A673 (cell line): ENCODE data around the gene GJB6. TPM values are rescaled to one million over a fixed set of nuclear protein-coding genes. Genes with fewer than 3 reads are reported as not detected.

Experiments used
- BruUV-seq: library from RNA; stranded (reverse); fragments of 400-500 nt; replicated peaks from 2 replicates; lab custom pipeline; 2021; lab: Mats Ljungman, UMichigan
- CTCF ChIA-PET: fragments of 300-600 bp; sonication (Branson Sonifier 250); formaldehyde crosslinking; loops from one replicate; lab custom pipeline; 2022; ENCODE audit warnings: antibody characterized with exemption; lab: Charles Lee
- POLR2A ChIA-PET: fragments of 300-600 bp; sonication (Branson Sonifier 250); formaldehyde crosslinking; loops from one replicate; lab custom pipeline; 2022; ENCODE audit warnings: antibody characterized with exemption; ENCODE audit not compliant: low non-redundant PET; lab: Charles Lee
- DNase-seq: peaks from one replicate; pipeline ENCODE4 v3.0.0-alpha.2; 2015; ENCODE audit warnings: low spot score
- H3K27ac ChIP-seq: fragments of 200-600 bp; sonication (generic); 2 replicates; pipeline ENCODE4 v1.5.1; 2016; ENCODE audit warnings: mixed run types, low read depth, mild to moderate bottlenecking, mixed read lengths, antibody characterized with exemption, low read length; ENCODE audit not compliant: poor library complexity, severe bottlenecking
- H3K27me3 ChIP-seq: fragments of 200-600 bp; sonication (generic); replicated peaks from 2 replicates; pipeline ENCODE4 v1.6.1; 2017; ENCODE audit warnings: mixed run types, low read depth, mild to moderate bottlenecking, mixed read lengths, antibody characterized with exemption, low read length; ENCODE audit not compliant: insufficient read depth, poor library complexity
- H3K36me3 ChIP-seq: fragments of 200-600 bp; sonication (generic); 2 replicates; pipeline ENCODE4 v1.6.1; 2016; ENCODE audit warnings: mixed run types, mild to moderate bottlenecking, mixed read lengths, antibody characterized with exemption, low read length; ENCODE audit not compliant: insufficient read depth, poor library complexity, severe bottlenecking
- H3K4me1 ChIP-seq: fragments of 200-600 bp; sonication (generic); 2 replicates; pipeline ENCODE4 v1.6.1; 2017; ENCODE audit warnings: mixed run types, mild to moderate bottlenecking, mixed read lengths, antibody characterized with exemption, low read length; ENCODE audit not compliant: insufficient read depth, poor library complexity, severe bottlenecking
- H3K4me3 ChIP-seq: fragments of 200-600 bp; sonication (generic); 2 replicates; pipeline ENCODE4 v1.5.1; 2016; ENCODE audit warnings: low read depth, mixed run types, mild to moderate bottlenecking, mixed read lengths, low read length; ENCODE audit not compliant: poor library complexity, severe bottlenecking
- H3K9me3 ChIP-seq: fragments of 200-600 bp; sonication (generic); 2 replicates; pipeline ENCODE4 v1.6.1; 2016; ENCODE audit warnings: mixed run types, low read depth, mild to moderate bottlenecking, mixed read lengths, antibody characterized with exemption, low read length; ENCODE audit not compliant: poor library complexity, severe bottlenecking
- EZH2 ChIP-seq: fragments of 200-600 bp; sonication (generic); IDR thresholded peaks from 2 replicates; pipeline ENCODE4 v1.6.1; 2017; ENCODE audit warnings: borderline replicate concordance, low read depth, mild to moderate bottlenecking, mixed read lengths, antibody characterized with exemption, low read length; ENCODE audit not compliant: poor library complexity, severe bottlenecking
- intact Hi-C: fragments of 100-400 bp; cut with micrococcal nuclease; formaldehyde crosslinking; loops from one replicate; pipeline ENCODE4 v1.10.0; 2022; ENCODE audit not compliant: unreplicated experiment
- total RNA-seq: library from RNA; stranded (reverse); gene quantifications from 2 replicates; pipeline ENCODE4 v1.2.3, GENCODE V29; 2021
- TF ChIP-seq, protein P1 (sequence below): fragments of 300-800, 200-600 bp; sonication (generic); conservative IDR thresholded peaks from 2 replicates; pipeline ENCODE4 v1.5.1; 2017; ENCODE audit warnings: low read depth, mild to moderate bottlenecking, antibody characterized with exemption, low read length, moderate library complexity, mixed read lengths

The GJB6 gene
- total RNA-seq, 1 experiment from 2014 or later, result not detected

DNA sequence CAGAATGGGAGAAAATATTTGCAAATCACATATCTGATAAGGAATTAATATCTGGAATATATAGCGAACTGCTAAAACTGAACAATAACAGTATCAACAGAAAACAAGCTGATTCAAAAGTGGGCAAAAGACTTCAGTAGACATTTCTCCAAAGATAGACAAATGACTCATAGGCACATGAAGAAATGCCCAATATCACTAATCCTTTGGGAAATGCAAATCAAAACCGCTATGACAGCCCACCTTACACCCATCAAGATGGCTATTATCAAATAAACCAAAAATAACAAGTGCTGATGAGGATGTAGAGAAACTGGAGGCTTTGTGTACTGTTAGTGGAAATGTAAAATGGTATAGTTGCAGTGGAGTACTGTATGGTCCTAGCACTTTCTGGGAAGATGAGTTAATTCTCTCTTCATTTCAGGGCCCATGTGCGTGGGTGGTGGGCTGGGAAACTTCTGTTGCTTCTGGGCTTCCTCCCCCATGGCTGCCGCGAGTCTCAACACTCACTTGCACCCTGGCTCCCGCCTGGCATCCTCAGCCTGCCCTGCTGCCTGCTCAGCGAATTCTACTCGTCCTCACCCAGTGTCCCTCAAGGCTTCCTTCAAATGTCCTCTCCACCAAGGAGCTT, 58.9 kb downstream of the GJB6 start:
- ChIA-PET POLR2A (no interaction called here), CTCF (interaction anchor here (0.7 kb wide), 1 partner anchor 24 kb away, joined by 3 read pairs; no protein-coding TSS in a partner anchor)
- no peaks in the 10 kb centered on the region for H3K27me3 ChIP-seq
- intact Hi-C loops, result no loop called here
- H3K4me3 ChIP-seq, result no peak overlapping the region
- TF ChIP-seq, protein P1, sequence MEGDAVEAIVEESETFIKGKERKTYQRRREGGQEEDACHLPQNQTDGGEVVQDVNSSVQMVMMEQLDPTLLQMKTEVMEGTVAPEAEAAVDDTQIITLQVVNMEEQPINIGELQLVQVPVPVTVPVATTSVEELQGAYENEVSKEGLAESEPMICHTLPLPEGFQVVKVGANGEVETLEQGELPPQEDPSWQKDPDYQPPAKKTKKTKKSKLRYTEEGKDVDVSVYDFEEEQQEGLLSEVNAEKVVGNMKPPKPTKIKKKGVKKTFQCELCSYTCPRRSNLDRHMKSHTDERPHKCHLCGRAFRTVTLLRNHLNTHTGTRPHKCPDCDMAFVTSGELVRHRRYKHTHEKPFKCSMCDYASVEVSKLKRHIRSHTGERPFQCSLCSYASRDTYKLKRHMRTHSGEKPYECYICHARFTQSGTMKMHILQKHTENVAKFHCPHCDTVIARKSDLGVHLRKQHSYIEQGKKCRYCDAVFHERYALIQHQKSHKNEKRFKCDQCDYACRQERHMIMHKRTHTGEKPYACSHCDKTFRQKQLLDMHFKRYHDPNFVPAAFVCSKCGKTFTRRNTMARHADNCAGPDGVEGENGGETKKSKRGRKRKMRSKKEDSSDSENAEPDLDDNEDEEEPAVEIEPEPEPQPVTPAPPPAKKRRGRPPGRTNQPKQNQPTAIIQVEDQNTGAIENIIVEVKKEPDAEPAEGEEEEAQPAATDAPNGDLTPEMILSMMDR, result no peak
- TF ChIP-seq EZH2, result no peak
- H3K9me3 ChIP-seq, result no peaks in the 10 kb centered on the region
- BruUV-seq, result no TSS peak
- no peak for DNase-seq
- no peaks in the 10 kb centered on the region for H3K36me3 ChIP-seq
- H3K4me1 ChIP-seq, result peaks cover 18% of the 10 kb centered on the region
- H3K27ac ChIP-seq, result no peak overlapping the region

Other genes with a start within 250 kb of the GJB6 start
- gene GJA3, start 71.3 kb downstream of the GJB6 start, total RNA-seq, result 0.43 and 0.48 TPM in 2 replicates
- gene GJB2, start 39.4 kb downstream of the GJB6 start, total RNA-seq, result not detected in 2 replicates